GM12878 (cell line): ENCODE data around the gene DCAF4. TPM values are rescaled to one million over a fixed set of nuclear protein-coding genes. Genes with fewer than 3 reads are reported as not detected.
A peak's percentile ranks its signal among the peaks of the same experiment; 100 is the strongest.

ENCODE experiments used
- ATAC-seq: fragments of 200-7000 bp; cut with Tn5 transposase; 3 replicates; pipeline ENCODE4 v1.9.1; 2020; ENCODE audit warnings: mild to moderate bottlenecking, moderate library complexity
- BruUV-seq: library from RNA; stranded (reverse); fragments of 400-500 nt; replicated peaks from 2 replicates; lab custom pipeline; 2021; lab: Mats Ljungman, UMichigan
- CTCF ChIA-PET: fragments of 300-600 bp; sonication (Branson Sonifier 250); formaldehyde crosslinking; extraction: SDS; loops from one replicate; lab custom pipeline; 2021; ENCODE audit warnings: inconsistent platforms; lab: Yijun Ruan, JAX
- POLR2A ChIA-PET: fragments of 350-600 bp; formaldehyde crosslinking; extraction: SDS; loops from one replicate; lab custom pipeline; 2021; ENCODE audit warnings: inconsistent platforms; lab: Charles Lee
- RAD21 ChIA-PET: fragments of 300-600 bp; sonication (Branson Sonifier 250); formaldehyde crosslinking; loops from one replicate; lab custom pipeline; 2023; ENCODE audit warnings: antibody characterized with exemption; ENCODE audit not compliant: unreplicated experiment; lab: Charles Lee
- SMC1A ChIA-PET: fragments of 300-600 bp; sonication (Branson Sonifier 250); formaldehyde crosslinking; loops from one replicate; lab custom pipeline; 2023; ENCODE audit not compliant: unreplicated experiment, uncharacterized antibody; lab: Charles Lee
- DNase-seq: peaks from one replicate; pipeline ENCODE4 v3.0.0-alpha.2; 2011; ENCODE audit warnings: low read depth, low spot score
- FAIRE-seq: peaks from 3 replicates; lab custom pipeline; 2011; peaks lifted over from hg19 to GRCh38; lab: Jason Lieb, UNC
- H2AFZ ChIP-seq: 2 replicates; pipeline ENCODE4 v1.6.0; 2011; ENCODE audit warnings: low read depth, low read length, control low read depth; ENCODE audit not compliant: control insufficient read depth
- H3K27ac ChIP-seq: 2 replicates; pipeline ENCODE4 v1.5.1; 2011; ENCODE audit warnings: control low read depth; ENCODE audit not compliant: control insufficient read depth, insufficient read depth
- H3K27me3 ChIP-seq, 2 experiments: replicated peaks in 1 of 2; 2 replicates each; pipeline versions ENCODE4 v1.6.0 to v1.6.1; 2011; ENCODE audit warnings: low read length in 1 of 2; ENCODE audit not compliant: control insufficient read depth in 2 of 2, insufficient read depth in 2 of 2
- H3K36me3 ChIP-seq, 2 experiments: 2 replicates each; pipeline ENCODE4 v1.5.1; 2011; ENCODE audit warnings: low read length in 1 of 2; ENCODE audit not compliant: control insufficient read depth in 2 of 2, insufficient read depth in 2 of 2
- H3K4me1 ChIP-seq: 2 replicates; pipeline ENCODE4 v1.6.1; 2011; ENCODE audit warnings: mild to moderate bottlenecking, low read length, moderate library complexity, mixed read lengths; ENCODE audit not compliant: control insufficient read depth, insufficient read depth
- H3K4me2 ChIP-seq: 2 replicates; pipeline ENCODE4 v1.6.0; 2011; ENCODE audit warnings: control low read depth; ENCODE audit not compliant: control insufficient read depth, insufficient read depth
- H3K4me3 ChIP-seq: fragments of 200-600 bp; sonication (generic); 2 replicates; pipeline ENCODE4 v1.5.1; 2016
- H3K79me2 ChIP-seq: 2 replicates; pipeline ENCODE4 v1.6.0; 2011; ENCODE audit warnings: low read length; ENCODE audit not compliant: control insufficient read depth, insufficient read depth
- H3K9ac ChIP-seq: 2 replicates; pipeline ENCODE4 v1.8.0; 2011; ENCODE audit warnings: low read length, control low read depth, mixed read lengths; ENCODE audit not compliant: control insufficient read depth, insufficient read depth
- H3K9me3 ChIP-seq: replicated peaks from 3 replicates; pipeline ENCODE4 v1.5.1; 2011; ENCODE audit warnings: mild to moderate bottlenecking, low read length; ENCODE audit not compliant: control insufficient read depth, insufficient read depth
- H4K20me1 ChIP-seq: 2 replicates; pipeline ENCODE4 v1.6.0; 2011; ENCODE audit not compliant: control insufficient read depth, insufficient read depth
- IKZF1 ChIP-seq: fragments of 450-650 bp; conservative IDR thresholded peaks from 2 replicates; pipeline ENCODE4 v1.6.1; 2017; ENCODE audit warnings: antibody characterized with exemption, mild to moderate bottlenecking
- SPI1 ChIP-seq: IDR thresholded peaks from 2 replicates; pipeline ENCODE4 v1.6.1; 2011; ENCODE audit warnings: low read depth, mild to moderate bottlenecking, low read length, moderate library complexity, borderline replicate concordance; ENCODE audit not compliant: insufficient read depth
- WGBS: methylation state at CpG from one replicate; pipeline ENCODE4 v1.1.6; 2016; ENCODE audit warnings: low lambda C conversion rate; ENCODE audit not compliant: insufficient replicate concordance, insufficient coverage; ENCODE audit errors: missing lambda C conversion rate; 5-methylcytosine and 5-hydroxymethylcytosine counted together
- in situ Hi-C: fragments of 300-500 bp; cut with MboI; formaldehyde crosslinking; loops from 9 replicates; pipeline ENCODE4 v1.14.3; 2018; ENCODE audit warnings: mixed read lengths
- intact Hi-C: fragments of 100-400 bp; cut with micrococcal nuclease; formaldehyde crosslinking; loops from one replicate; pipeline ENCODE4 v1.14.2; 2022; ENCODE audit not compliant: unreplicated experiment
- polyA plus RNA-seq, 11 experiments: library from polyadenylated mRNA; depleted of rRNA in 4 of 11; unstranded in 6 of 11; stranded (reverse) in 5 of 11; fragments of >200 nt; fragmentation: Nextera tagmentation in 4 of 11; fragmentation: Illumina TruSeq in 1 of 11; extraction: Ambion mirVana in 4 of 11; extraction: Trizol in 1 of 11; gene quantifications; 1 replicate in 1 of 11; 2 replicates in 10 of 11; pipeline versions ENCODE4 v1.2.1 to v1.2.3, GENCODE V29; 2011 to 2016; ENCODE audit warnings: inconsistent platforms in 2 of 11, missing spikeins in 2 of 11, low read depth in 1 of 11
- total RNA-seq, 4 experiments: library from RNA; depleted of rRNA in 3 of 4; stranded (reverse); fragments of >200 nt in 3 of 4; fragmentation: Illumina TruSeq in 1 of 4; extraction: Trizol in 1 of 4; gene quantifications; 2 replicates each; pipeline versions ENCODE4 v1.2.1 to v1.2.3, GENCODE V29; 2013 to 2021
- TF ChIP-seq, protein P1 (sequence below): fragments of 450-650 bp; IDR thresholded peaks from 2 replicates; pipeline ENCODE4 v1.6.1; 2017; ENCODE audit warnings: mild to moderate bottlenecking, moderate library complexity

The DCAF4 gene
- total and polyA plus RNA-seq, 10 of the 15 experiments (the other 5 are each of a cell fraction or from before 2014, with no cell fraction given) = 2.6 to 51.1 (median 21.0) TPM

GRCh38 chr14:72889366-72889765, 36.9 kb upstream of the DCAF4 start:
- Histone ChIP-seq H3K27me3 (no peaks in the 10 kb centered on the region), H3K4me2 (no peak overlapping the region), H3K4me3 (no peak overlapping the region), H3K9ac (no peak overlapping the region), H3K36me3 (no peaks in the 10 kb centered on the region), H3K9me3 (peaks cover 4% of the 10 kb centered on the region; the same call in 2 of the 3 replicates), H3K27ac (no peak overlapping the region), H2AFZ (no peak overlapping the region)
- ChIA-PET SMC1A (interaction anchor here (0.5 to 3.5 kb wide), 8 partner anchors 8 to 583 kb away, joined by 3 to 14 read pairs (median 4); no protein-coding TSS in a partner anchor), RAD21 (interaction anchor here (1.2 to 1.5 kb wide), 2 partner anchors 26 to 375 kb away, joined by 4 read pairs; no protein-coding TSS in a partner anchor), CTCF (interaction anchor here (0.9 to 3.1 kb wide), 3 partner anchors 178 to 373 kb away, joined by 3 to 13 read pairs (median 3); no protein-coding TSS in a partner anchor), POLR2A (no interaction called here)
- WGBS = 62% methylated on average over 5 of the region's 5 CpGs
- FAIRE-seq = no peak
- in situ Hi-C loops = no loop called here
- ATAC-seq = no peak
- intact Hi-C loops = no loop called here
- DNase-seq = no peak
- TF ChIP-seq SPI1 (peak; percentile 36; the same call in 1 of the 2 replicates), IKZF1 (no peak)
- TF ChIP-seq, protein P1, sequence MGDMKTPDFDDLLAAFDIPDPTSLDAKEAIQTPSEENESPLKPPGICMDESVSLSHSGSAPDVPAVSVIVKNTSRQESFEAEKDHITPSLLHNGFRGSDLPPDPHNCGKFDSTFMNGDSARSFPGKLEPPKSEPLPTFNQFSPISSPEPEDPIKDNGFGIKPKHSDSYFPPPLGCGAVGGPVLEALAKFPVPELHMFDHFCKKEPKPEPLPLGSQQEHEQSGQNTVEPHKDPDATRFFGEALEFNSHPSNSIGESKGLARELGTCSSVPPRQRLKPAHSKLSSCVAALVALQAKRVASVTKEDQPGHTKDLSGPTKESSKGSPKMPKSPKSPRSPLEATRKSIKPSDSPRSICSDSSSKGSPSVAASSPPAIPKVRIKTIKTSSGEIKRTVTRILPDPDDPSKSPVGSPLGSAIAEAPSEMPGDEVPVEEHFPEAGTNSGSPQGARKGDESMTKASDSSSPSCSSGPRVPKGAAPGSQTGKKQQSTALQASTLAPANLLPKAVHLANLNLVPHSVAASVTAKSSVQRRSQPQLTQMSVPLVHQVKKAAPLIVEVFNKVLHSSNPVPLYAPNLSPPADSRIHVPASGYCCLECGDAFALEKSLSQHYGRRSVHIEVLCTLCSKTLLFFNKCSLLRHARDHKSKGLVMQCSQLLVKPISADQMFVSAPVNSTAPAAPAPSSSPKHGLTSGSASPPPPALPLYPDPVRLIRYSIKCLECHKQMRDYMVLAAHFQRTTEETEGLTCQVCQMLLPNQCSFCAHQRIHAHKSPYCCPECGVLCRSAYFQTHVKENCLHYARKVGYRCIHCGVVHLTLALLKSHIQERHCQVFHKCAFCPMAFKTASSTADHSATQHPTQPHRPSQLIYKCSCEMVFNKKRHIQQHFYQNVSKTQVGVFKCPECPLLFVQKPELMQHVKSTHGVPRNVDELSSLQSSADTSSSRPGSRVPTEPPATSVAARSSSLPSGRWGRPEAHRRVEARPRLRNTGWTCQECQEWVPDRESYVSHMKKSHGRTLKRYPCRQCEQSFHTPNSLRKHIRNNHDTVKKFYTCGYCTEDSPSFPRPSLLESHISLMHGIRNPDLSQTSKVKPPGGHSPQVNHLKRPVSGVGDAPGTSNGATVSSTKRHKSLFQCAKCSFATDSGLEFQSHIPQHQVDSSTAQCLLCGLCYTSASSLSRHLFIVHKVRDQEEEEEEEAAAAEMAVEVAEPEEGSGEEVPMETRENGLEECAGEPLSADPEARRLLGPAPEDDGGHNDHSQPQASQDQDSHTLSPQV = no peak
- TF ChIP-seq, all 136 proteins: peak for 1
- Histone ChIP-seq H3K79me2 (no peaks in the 10 kb centered on the region), H3K4me1 (peaks cover 10% of the 10 kb centered on the region), H4K20me1 (no peaks in the 10 kb centered on the region)
- BruUV-seq = no TSS peak
